Mesodermal cell (in vitro differentiated cells): Measurements from ENCODE around the gene ALG3.
A peak's percentile ranks its signal among the peaks of the same experiment; 100 is the strongest.
"Not testable (repeated sequence)": the region's sequence is repeated elsewhere in the genome, so short reads cannot be mapped to it uniquely, and the experiment has no call there.

Experiments
- H3K27ac ChIP-seq: 2 replicates; pipeline ENCODE4 v1.7.0; 2013; ENCODE audit warnings: mild to moderate bottlenecking, low read depth, low read length, moderate library complexity; ENCODE audit not compliant: severe bottlenecking
- H3K36me3 ChIP-seq: 2 replicates; pipeline ENCODE4 v1.7.1; 2013; ENCODE audit warnings: mild to moderate bottlenecking, low read length, moderate library complexity; ENCODE audit not compliant: control insufficient read depth, insufficient read depth
- H3K4me1 ChIP-seq: one replicate; pipeline ENCODE4 v1.7.1; 2013; ENCODE audit warnings: mild to moderate bottlenecking, low read length; ENCODE audit not compliant: insufficient read depth, control insufficient read depth, poor library complexity, severe bottlenecking
- H3K4me3 ChIP-seq: 2 replicates; pipeline ENCODE4 v1.7.0; 2013; ENCODE audit warnings: low read length, control low read depth, mild to moderate bottlenecking; ENCODE audit not compliant: insufficient read depth, poor library complexity, severe bottlenecking; ENCODE audit errors: extremely low read depth
- H3K9me3 ChIP-seq: 2 replicates; pipeline ENCODE4 v1.7.1; 2013; ENCODE audit warnings: mild to moderate bottlenecking, low read length, moderate library complexity; ENCODE audit not compliant: control insufficient read depth
- WGBS, 2 experiments: methylation state at CpG; one replicate each; pipeline ENCODE4 v1.1.5; 2013; ENCODE audit warnings: missing lambda C conversion rate in 2 of 2; ENCODE audit not compliant: insufficient coverage in 2 of 2; 5-methylcytosine and 5-hydroxymethylcytosine counted together

Gene ALG3

DNA sequence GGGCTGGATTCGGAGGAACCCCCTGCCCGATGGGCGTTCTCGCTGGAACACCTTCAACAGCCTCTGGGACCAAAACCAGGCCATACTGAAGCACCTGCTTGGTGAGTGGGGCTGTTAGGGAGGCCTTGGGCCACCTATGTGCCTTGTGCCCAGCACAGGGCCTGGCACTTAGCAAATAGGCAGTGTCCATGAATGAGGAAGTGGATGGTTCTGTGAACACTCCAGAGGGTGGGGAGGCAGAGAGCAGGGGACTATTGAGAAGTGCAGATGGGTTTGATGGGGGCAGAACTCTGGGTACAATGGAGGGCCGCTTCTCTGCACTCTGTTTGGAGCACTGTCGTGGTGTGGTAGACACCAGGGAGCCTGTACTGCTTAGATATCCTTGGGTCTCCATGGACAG, 28.6 kb upstream of the ALG3 start:
- 80 to 98% methylated on average over 6 of the region's 6 CpGs for WGBS, 2 experiments
- Histone ChIP-seq H3K4me3 (no peak overlapping the region), H3K9me3 (no peaks in the 10 kb centered on the region), H3K27ac (no peak overlapping the region), H3K4me1 (no peaks in the 10 kb centered on the region), H3K36me3 (no peaks in the 10 kb centered on the region)

- no peak within 1 kb of the TSS for H3K27ac ChIP-seq
- no peaks in the 10 kb centered on the region for H3K36me3 ChIP-seq
- H3K9me3 ChIP-seq: no peaks in the 10 kb centered on the region
- H3K4me3 ChIP-seq: no peak within 1 kb of the TSS
- WGBS, 2 experiments: 56 to 63% methylated on average over 48 to 52 of the region's 65 CpGs
- H3K4me1 ChIP-seq: no peaks in the 10 kb centered on the region
These were observed 27.5 kb upstream of the ALG3 start, which contains the start of gene ECE2 for GRCh38 chr3:184275961-184276910. TSS of gene ECE2 (plus strand) at chr3:184276022. CDS start at chr3:184276154, 132 bp downstream.

- WGBS, 2 experiments: 81 to 86% methylated on average over 7 to 12 of the region's 12 CpGs
- H3K9me3 ChIP-seq: no peaks in the 10 kb centered on the region
- no peaks in the 10 kb centered on the region for H3K4me1 ChIP-seq
- no peak overlapping the region for H3K4me3 ChIP-seq
- no peak overlapping the region for H3K27ac ChIP-seq
- H3K36me3 ChIP-seq: no peaks in the 10 kb centered on the region
These were observed 26.6 kb upstream of the ALG3 start for GRCh38 chr3:184275381-184275701.

DNA sequence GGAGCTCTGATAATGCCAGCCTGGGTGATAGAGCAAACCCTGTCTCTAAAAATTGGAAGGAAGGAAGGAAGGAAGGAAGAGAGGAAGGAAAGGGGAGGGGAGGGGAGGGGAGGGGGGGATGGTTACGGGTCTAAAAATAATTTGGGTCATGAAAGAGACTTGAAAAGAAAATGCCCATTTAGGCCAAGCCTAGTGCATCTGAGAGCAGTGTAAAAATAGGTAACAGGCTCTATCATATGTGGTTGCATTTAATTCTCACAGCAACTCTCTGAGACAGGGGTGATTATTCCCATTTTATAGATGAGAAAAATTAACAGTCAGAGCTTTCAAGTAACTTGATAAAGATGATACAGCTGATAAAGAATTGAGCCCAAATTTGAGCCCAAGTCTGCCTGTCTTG, 23.5 kb upstream of the ALG3 start:
- H3K4me3 ChIP-seq: no peak overlapping the region
- no peaks in the 10 kb centered on the region for H3K9me3 ChIP-seq
- H3K36me3 ChIP-seq: no peaks in the 10 kb centered on the region
- H3K27ac ChIP-seq: no peak overlapping the region
- no peaks in the 10 kb centered on the region for H3K4me1 ChIP-seq
- 100% methylated on average over 1 of the region's 1 CpG; no CpG with 5 or more reads in 1 of the 2 experiments for WGBS, 2 experiments

DNA sequence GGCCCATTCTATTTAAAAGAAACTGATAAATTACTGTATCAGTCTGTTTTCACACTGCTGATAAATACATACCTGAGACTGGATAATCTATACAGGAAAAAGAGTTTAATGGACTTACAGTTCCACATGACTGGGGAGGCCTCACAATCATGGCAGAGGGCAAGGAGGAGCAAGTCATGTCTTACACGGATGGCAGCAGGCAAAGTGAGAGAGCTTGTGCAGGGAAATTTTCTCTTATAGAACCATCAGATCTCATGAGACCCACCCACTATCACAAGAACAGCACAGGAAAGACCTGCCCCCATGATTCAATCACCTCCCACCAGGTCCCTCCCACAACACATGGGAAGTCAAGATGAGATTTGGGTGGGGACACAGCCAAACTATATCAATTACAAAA, 18.5 kb upstream of the ALG3 start:
- H3K4me3 ChIP-seq, H3K27ac ChIP-seq, H3K9me3 ChIP-seq, H3K36me3 ChIP-seq, H3K4me1 ChIP-seq: not testable (repeated sequence)
- WGBS, 2 experiments: 100% methylated on average over 1 of the region's 1 CpG; no CpG with 5 or more reads in 1 of the 2 experiments

DNA sequence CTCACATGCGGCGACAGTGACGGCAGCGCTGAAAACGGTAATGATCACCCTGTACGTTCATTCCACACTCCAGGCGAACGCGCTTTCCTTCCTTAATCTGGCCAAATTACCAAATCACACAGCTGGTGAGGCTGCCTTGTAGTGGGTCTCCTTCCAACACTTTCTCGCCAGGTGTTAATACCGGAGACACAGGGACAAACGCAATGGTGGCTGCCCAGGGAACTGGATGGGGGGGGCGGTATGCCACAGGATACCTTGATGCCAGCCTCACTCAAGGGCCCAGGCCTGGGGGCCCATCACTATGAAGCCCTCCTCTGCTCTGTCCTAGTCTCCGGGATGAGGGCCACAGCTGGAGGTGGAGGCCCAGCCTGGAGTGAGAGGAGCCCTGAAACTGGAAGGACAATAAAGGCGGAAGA, 14.0 kb upstream of the ALG3 start:
- 13 to 73% methylated on average over 3 to 9 of the region's 15 CpGs for WGBS, 2 experiments
- no peaks in the 10 kb centered on the region for H3K9me3 ChIP-seq
- no peak overlapping the region for H3K4me3 ChIP-seq
- no peak overlapping the region for H3K27ac ChIP-seq
- peaks cover 3% of the 10 kb centered on the region for H3K36me3 ChIP-seq
- peaks cover 8% of the 10 kb centered on the region for H3K4me1 ChIP-seq

DNA sequence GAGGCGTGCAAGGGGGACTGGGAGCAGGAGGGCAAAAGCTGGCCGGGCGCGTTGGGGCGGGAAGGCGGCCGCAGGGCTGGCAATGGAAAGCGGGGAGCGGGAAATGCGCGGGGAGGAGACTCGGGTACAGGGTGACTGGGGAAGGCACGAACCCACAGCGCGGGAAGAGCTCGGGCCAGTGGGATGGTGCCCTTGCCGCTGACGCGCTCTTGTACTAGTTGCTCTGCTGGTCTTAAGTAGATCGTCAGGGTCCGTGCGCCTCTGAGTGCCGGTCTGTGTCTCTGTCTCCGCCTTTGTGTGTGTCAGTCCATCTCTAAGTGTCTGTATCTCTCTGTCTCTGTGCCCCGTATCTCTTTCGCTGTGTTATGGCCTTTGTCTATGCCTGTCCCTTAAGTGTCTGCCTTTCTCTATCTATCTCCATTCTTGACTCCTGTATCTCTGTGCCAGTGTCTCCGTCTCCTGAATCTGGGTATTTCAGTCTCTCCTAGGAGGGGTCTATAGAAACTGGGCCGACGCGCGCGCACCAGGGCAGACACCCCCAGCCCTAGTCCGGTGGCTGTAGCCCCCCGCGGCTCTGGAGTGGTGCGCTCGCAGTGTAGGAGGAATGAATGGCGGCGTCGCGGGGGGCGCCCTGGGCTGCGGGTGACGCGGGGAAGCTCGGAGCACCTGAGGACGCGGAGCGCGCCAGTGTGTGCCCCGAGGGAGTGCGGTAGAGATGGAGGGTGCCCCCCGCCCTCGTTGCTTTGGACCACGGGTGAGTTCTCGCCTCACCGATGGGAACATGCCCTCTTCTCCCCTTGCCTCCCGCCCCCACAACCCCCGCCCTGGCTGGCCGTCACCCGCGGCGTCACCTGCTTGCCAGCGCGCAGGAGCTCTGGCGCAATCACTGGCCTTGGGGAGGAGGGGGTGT, 13.3 kb upstream of the ALG3 start:
- Histone ChIP-seq H3K27ac (no peak overlapping the region), H3K4me1 (peaks cover 8% of the 10 kb centered on the region)
- WGBS, 2 experiments: 2 to 3% methylated on average over 42 to 49 of the region's 66 CpGs

GRCh38 chr3:184261270-184261853, 12.6 kb upstream of the ALG3 start, which contains the start of gene CAMK2N2:
TSS of gene CAMK2N2 (minus strand) at chr3:184261553. CDS start at chr3:184261285, 268 bp downstream.
- Histone ChIP-seq H3K9me3 (no peaks in the 10 kb centered on the region), H3K4me3 (peak within 1 kb of the TSS; percentile 44), H3K36me3 (peaks cover 3% of the 10 kb centered on the region), H3K4me1 (peaks cover 8% of the 10 kb centered on the region), H3K27ac (no peak within 1 kb of the TSS)
- WGBS, 2 experiments: 0% methylated on average over 19 to 32 of the region's 67 CpGs

More for the DNA sequence above, 13.3 kb upstream of the ALG3 start:
- Histone ChIP-seq H3K36me3 (peaks cover 3% of the 10 kb centered on the region), H3K9me3 (no peaks in the 10 kb centered on the region), H3K4me3 (peak overlapping the region; percentile 44)

DNA sequence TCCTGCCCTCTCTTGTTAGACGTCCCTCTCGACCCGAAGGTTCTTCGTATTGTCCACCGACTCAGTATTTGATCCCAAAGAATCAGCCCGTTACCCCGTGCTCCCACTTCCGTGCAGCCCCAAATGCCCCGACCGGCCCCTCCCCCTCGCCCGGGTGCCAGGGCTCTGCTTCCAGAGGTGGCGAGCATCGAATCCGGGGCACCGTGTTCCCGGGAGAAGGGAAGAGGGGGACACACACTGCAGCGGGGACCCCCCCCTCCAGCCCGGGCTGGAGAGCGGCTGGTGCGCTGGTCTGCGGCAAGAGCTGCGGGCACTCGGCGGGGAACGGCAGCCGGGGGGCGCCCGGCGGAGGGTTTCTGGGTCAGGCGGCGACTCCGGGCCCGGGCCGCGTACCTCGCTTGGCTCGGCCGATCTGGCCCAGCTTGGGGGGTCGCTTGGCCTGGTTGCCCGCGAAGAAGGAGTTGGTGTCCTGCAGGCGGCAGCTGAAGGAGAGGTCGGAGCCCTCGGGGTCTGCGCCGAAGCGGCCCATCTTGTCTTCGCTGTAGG, 12.0 kb upstream of the ALG3 start:
- Histone ChIP-seq H3K4me3 (peak overlapping the region; percentile 44), H3K4me1 (peaks cover 8% of the 10 kb centered on the region), H3K9me3 (no peaks in the 10 kb centered on the region), H3K36me3 (peaks cover 3% of the 10 kb centered on the region), H3K27ac (no peak overlapping the region)
- 0 to 2% methylated on average over 40 to 44 of the region's 49 CpGs for WGBS, 2 experiments
